Measurements from ENCODE around the gene C13orf46.
"Not testable (repeated sequence)": the region's sequence is repeated elsewhere in the genome, so short reads cannot be mapped to it uniquely, and the experiment has no call there.

Gene C13orf46

DNA sequence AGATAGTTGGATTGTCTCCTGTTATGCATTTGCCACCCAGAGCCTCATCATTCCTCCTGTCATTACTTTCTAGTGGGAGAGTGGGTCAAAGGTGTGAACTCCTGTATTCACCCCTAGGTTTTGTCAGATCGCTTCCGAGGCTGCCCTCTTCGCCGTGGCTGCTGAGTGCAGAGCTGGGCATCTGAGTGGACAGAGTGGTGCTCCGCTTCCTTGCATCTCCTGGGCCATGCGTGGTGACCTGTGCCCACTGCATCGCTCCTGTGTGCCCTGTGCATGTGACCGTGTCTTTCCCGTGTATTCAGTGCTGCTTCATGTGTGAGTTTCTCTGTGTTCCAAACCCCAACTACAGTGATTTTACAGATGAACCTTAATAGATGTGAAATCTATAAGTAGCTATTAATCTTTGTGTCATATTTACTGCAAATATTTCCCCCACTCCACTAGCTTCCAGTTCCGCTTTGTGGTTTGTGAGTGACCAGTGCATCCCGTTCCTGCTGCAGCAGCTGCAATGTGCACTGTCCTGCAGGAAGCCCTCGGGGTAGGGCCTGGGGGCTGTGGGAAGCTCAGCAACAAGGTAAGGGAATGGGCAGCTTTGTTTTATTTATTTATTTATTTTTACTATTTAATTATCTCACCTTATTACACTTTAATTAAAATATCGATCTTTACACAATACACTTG lies 53.1 kb downstream of the C13orf46 start:
- DNase-seq: no peak

GRCh38 chr13:113919761-113920559 lies 53.9 kb downstream of the C13orf46 start:
- DNase-seq: no peak

- DNase-seq: no peak
Observed at GRCh38 chr13:113918981-113919701, 54.7 kb downstream of the C13orf46 start.

- no peak for DNase-seq
Observed at GRCh38 chr13:113918580-113918979, 55.3 kb downstream of the C13orf46 start.

DNA sequence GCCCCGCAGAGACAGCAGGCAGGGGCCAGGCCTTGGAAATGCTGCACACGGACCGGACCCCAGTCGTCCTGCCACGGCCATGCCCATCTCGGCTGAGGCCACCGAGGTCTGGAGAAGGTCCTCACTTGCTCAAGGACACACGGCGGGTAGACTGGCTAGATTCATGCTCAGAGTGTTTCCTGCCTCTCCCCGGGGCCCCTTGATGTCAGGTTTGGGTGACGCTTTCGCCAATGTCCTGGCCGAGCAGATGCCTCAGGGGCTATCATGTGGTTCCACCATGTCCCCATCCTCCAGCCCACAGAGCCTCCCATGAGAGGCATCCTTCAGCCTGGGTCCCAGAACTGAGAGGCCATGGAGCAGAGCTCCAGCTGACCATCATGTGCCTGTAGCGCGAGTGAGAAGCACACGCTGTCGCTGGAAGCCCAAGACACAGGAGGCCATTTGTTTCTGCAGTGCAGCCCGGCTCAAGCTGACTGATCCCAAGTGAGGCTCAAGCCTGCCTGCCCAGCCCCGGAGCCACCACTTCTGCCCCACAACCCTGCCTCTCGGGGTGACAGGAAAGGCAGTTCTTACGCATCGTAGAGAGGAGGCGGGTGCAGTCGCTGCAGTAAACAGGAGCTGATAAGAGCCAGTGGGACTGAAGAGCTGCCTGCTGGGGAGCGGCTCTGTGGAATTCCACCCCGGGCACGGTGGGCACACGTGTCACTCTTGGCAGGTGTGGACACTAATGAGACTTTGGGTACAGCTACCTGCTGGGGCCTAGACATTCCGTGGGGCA lies 56.1 kb downstream of the C13orf46 start:
- DNase-seq: no peak

DNA sequence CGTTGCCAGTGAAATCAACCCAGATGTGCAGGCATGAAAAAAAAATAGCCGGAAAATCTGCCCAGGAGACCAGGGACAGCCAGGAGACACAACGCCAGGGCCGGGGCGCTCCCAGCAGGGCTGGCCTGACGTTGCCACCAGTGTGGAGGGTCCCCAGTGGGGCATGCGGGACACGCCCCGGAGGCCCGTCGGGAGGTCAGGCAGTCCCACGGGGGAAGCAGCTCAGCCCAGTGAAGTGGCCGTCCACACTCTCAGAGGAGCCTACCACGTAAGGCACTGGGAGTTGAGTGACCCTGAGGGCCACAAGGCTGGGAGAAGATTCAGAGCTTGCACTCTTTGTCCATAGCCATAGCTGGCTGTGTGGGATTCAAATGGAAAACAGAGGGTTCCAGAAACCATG lies 56.8 kb downstream of the C13orf46 start:
- DNase-seq: no peak

GRCh38 chr13:113916330-113916815 lies 57.5 kb downstream of the C13orf46 start:
- no peak for DNase-seq

GRCh38 chr13:113915786-113916329 lies 58.0 kb downstream of the C13orf46 start:
- DNase-seq: no peak

- DNase-seq: no peak
Observed at GRCh38 chr13:113915012-113915763, 58.7 kb downstream of the C13orf46 start.

GRCh38 chr13:113914333-113915011 lies 59.4 kb downstream of the C13orf46 start:
- no peak for DNase-seq

DNA sequence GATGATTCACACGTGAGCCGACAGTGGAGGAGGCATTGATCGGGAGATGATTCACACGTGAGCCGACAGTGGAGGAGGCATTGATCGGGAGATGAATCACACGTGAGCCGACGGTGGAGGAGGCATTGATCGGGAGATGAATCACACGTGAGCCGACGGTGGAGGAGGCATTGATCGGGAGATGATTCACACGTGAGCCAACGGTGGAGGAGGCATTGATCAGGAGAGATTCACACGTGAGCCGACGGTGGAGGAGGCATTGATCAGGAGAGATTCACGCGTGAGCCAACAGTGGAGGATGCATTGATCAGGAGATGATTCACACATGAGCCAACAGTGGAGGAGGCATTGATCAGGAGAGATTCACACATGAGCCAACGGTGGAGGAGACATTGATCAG lies 60.0 kb downstream of the C13orf46 start:
- DNase-seq: not testable (repeated sequence)

GRCh38 chr13:113913408-113913807 lies 60.5 kb downstream of the C13orf46 start:
- not testable (repeated sequence) for DNase-seq

GRCh38 chr13:113912596-113912995 lies 61.3 kb downstream of the C13orf46 start:
- DNase-seq: no peak

- DNase-seq: no peak
Observed at GRCh38 chr13:113907635-113908617, 66.0 kb downstream of the C13orf46 start.

DNA sequence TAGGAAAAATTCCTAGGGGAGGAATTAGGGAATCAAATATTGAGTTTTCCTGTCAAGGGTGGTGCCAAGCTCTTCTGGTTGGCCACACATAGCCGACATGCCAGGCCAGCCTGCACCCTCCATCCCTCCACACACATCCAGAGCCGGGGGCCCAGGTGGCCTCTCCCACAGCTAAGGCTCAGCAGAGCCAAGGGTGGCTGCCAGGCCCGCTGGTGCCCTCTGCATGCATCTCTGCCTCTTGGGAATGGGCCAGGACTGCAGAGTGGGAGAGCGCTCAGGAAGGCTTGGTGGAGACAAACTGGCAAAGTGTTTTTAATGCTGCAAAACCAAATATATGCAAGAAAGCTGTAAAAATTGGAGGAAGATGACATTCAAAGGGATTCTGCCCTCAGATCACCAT lies 67.3 kb downstream of the C13orf46 start:
- DNase-seq: no peak

- no peak for DNase-seq
Observed at GRCh38 chr13:113905942-113906341, 67.9 kb downstream of the C13orf46 start.

GRCh38 chr13:113905018-113905417 lies 68.9 kb downstream of the C13orf46 start:
- no peak for DNase-seq

- DNase-seq: peak in 1 of 2 donors; percentile 53
Observed at GRCh38 chr13:113904411-113904810, 69.5 kb downstream of the C13orf46 start.

GRCh38 chr13:113903912-113904311 lies 70.0 kb downstream of the C13orf46 start:
- no peak for DNase-seq
